CD4-positive, alpha-beta T cell treated with Interleukin-17A for 4 hours (primary cell): Measurements from ENCODE around the gene HBD.
"Not testable (repeated sequence)": the region's sequence is repeated elsewhere in the genome, so short reads cannot be mapped to it uniquely, and the experiment has no call there.

Experiments
- DNase-seq: peaks from one replicate; pipeline ENCODE4 v3.0.0-alpha.2; 2020; ENCODE audit warnings: mixed read lengths

The HBD gene

GRCh38 chr11:5252192-5252918 lies 18.1 kb upstream of the HBD start:
- DNase-seq = no peak

- no peak for DNase-seq
Measured at GRCh38 chr11:5251746-5252145, 17.5 kb upstream of the HBD start.

GRCh38 chr11:5250543-5251204 lies 16.4 kb upstream of the HBD start:
- DNase-seq = no peak

- not testable (repeated sequence) for DNase-seq
Measured at GRCh38 chr11:5249807-5250396, 15.6 kb upstream of the HBD start, which contains the start of gene HBG1. Gene HBG1, minus strand, starts transcription at chr11:5249857. Its CDS starts 53 bp downstream, at chr11:5249804.

GRCh38 chr11:5248498-5248897 lies 14.2 kb upstream of the HBD start:
- DNase-seq = not testable (repeated sequence)

GRCh38 chr11:5247472-5248192 lies 13.3 kb upstream of the HBD start:
- DNase-seq = no peak

- DNase-seq = no peak
Measured at GRCh38 chr11:5246772-5247471, 12.6 kb upstream of the HBD start.

GRCh38 chr11:5245155-5245554 lies 10.9 kb upstream of the HBD start:
- no peak for DNase-seq

- no peak for DNase-seq
Measured at GRCh38 chr11:5243816-5244180, 9.5 kb upstream of the HBD start.

GRCh38 chr11:5242933-5243815 lies 8.9 kb upstream of the HBD start:
- no peak for DNase-seq

GRCh38 chr11:5242208-5242607 lies 7.9 kb upstream of the HBD start:
- no peak for DNase-seq

GRCh38 chr11:5241458-5241857 lies 7.2 kb upstream of the HBD start:
- no peak for DNase-seq

GRCh38 chr11:5240458-5240857 lies 6.2 kb upstream of the HBD start:
- no peak for DNase-seq

- no peak for DNase-seq
Measured at GRCh38 chr11:5240056-5240455, 5.8 kb upstream of the HBD start.

GRCh38 chr11:5239046-5239445 lies 4.8 kb upstream of the HBD start:
- DNase-seq = no peak

GRCh38 chr11:5238486-5238885 lies 4.2 kb upstream of the HBD start:
- DNase-seq = no peak

- DNase-seq = no peak
Measured at GRCh38 chr11:5237420-5237819, 3.1 kb upstream of the HBD start.

GRCh38 chr11:5235364-5236095 lies 1.2 kb upstream of the HBD start:
- DNase-seq = no peak

GRCh38 chr11:5233307-5233706 lies 976 bp downstream of the HBD start:
- DNase-seq = no peak

- no peak for DNase-seq
Measured at GRCh38 chr11:5232821-5233220, 1.5 kb downstream of the HBD start.

- no peak for DNase-seq
Measured at GRCh38 chr11:5232176-5232575, 2.1 kb downstream of the HBD start.
